OCI-M2 (cell line): ENCODE measurements around the gene AVEN.
"Not testable (repeated sequence)": the region's sequence is repeated elsewhere in the genome, so short reads cannot be mapped to it uniquely, and the experiment has no call there.

Source experiments
- DNase-seq: peaks from one replicate; lab custom pipeline; 2025; ENCODE audit not compliant: unreplicated experiment; lab: John Stamatoyannopoulos, UW

AVEN gene

GRCh38 chr15:34043391-34043790 lies 4.4 kb upstream of the AVEN start:
- no peak for DNase-seq

GRCh38 chr15:34039790-34040113 lies 748 bp upstream of the AVEN start:
- no peak for DNase-seq

DNA sequence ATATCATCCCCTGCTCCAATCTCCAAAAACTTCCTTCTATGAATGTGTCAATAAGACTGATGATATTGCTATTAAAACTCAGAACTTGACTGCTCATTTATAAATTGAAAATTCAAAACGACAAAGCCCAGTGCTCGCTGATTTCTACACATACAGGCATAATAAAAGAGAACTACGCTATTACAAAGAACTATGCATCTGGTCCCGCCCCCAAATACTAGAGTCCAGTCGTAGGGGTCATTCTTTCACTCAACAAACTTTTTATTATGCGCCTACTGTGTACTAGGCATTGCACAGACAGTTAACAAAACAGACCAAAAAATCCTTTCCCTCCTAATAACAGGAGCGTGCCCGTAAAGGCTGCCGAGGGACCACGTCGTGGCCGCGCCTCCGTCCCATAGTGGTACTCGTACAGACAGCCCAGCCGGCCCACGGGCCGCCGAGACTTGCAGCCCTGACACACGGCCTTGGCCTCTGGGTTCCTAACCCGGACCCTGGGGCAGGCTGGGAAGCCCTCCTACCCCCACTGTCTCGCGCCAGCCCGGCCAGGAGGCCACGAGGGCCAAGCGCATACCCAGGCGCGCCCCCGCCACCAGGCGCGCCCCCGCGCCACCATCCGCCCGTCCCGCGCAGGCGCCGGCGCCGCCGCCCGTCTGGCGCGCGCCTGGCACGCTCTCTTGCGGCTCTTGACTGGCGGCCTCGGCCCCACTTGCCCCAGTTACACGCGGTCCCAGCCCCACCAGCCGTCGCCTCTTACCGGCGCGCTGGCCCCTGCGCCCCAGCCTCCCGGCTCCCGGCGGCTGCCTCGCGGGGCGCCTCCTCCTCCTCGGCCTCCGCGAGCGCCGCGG lies 757 bp downstream of the AVEN start:
- no peak for DNase-seq

- no peak for DNase-seq
These were observed 6.8 kb downstream of the AVEN start for GRCh38 chr15:34031987-34032760.

DNA sequence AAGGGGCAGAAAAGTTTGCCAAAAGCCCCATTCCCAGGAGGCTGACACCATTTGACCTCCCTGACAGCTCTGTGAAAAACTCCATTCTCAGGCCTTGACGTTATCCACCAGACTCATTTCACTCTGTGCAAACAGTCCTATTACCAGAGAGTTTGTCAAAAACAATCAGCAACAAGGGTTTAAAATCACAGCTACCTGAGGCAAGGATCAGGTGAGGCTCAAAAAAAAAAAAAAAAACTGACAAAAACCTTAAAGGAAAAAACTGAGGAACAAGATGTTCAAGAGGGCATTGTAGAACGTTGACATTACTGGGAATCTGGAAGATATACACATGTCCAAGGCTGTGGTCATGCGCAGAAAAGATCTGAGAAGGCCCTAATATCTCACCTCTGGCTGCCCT lies 11.4 kb downstream of the AVEN start:
- no peak for DNase-seq

DNA sequence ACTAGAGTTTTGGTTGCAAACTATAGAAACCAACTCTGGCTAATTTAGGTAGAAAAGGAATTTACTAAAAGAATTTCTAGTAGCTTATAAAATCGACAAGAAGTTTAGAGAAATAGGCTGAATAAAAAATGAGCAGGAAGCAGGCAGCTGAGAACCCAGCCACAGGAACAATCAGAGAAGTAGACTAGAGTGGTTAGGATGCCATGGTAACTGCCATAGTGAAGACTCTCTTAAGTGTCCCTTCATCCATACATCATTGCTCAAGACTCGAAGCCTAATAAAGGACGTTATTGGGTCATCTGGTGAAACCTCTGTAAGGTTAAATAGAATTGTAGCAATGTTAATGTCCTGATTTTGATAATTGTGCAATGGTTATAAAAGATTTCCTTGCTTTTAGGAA lies 13.8 kb downstream of the AVEN start:
- DNase-seq: no peak

DNA sequence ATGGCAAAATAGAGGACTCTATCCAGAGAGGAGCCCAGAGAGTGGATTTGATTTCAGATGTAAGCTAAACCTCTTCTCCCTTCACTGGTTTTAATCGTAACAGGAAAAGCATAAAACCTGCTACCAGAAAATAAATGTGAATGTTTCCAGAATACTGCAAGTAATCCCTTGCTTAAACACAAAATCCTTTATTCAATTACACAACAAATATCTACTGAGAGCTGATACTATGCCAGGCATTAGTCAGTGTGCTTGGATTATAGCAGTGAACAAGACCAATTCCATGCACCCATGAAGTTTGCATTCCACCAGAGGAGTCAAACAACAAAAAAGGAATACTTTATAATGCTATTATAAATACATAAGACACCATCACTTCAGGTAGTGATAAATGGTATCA lies 15.1 kb downstream of the AVEN start:
- no peak for DNase-seq

DNA sequence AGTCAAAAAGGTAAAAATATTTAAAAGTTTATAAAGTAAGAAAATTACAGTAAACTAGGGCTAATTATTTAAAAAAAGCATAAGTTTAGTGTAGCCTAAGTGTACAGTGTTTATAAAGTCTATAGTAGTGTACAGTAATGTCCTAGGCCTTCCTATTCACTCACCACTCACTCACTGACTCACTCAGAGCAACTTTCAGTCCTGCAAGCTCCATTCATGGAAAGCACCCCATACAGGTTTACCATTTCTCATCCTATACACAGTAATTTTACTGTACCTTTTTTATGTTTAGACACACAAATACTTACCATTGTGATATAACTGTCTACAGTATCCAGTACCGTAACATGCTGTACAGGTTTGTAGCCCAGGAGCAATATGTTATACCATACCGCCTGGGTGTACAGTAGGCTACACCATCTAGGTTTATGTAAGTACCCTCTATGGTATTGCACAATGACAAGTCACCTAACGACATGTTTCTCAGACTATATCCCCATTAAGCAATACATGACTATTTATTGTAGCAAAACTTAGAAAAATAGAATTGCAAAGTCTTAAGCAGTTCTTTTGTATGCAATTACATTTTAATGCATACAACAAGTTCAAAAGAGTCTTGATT lies 19.5 kb downstream of the AVEN start:
- no peak for DNase-seq

DNA sequence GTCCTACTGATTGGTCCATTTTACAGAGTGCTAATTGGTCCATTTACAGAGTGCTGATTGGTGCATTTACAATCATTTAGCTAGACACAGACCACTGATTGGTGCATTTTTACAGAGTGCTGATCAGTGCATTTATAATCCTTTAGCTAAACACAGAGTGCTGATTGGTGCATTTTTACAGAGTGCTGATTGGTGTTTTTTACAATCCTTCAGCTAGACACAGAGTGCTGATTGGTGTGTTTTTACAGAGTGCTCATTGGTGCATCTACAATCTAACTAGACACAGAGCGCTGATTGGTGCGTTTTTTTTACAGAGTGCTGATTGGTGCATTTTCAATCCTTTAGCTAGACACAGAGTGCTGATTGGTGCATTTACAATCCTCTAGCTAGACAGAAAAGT lies 20.3 kb downstream of the AVEN start:
- not testable (repeated sequence) for DNase-seq

GRCh38 chr15:34018021-34018645 lies 20.9 kb downstream of the AVEN start:
- no peak for DNase-seq

DNA sequence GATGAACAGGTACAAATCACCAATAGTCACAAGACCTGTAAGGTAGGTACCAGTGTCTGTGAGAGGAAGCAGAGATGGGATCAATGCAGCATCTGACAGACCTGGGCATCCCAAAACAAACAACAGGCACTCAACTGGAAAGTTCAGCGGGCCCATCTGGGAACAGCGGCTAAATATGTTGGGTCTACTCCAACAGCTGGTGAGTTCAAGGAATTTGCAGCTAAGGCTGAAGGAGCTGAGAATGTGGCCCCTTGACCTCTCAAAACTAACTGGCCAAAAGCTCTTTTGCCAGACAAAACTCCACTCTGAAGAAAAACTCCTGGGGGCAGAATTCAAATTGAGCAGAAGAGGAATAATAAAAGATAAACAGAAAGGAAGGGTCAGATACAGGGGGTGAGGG lies 24.4 kb downstream of the AVEN start:
- no peak for DNase-seq

GRCh38 chr15:34013746-34014145 lies 25.3 kb downstream of the AVEN start:
- DNase-seq: no peak

DNA sequence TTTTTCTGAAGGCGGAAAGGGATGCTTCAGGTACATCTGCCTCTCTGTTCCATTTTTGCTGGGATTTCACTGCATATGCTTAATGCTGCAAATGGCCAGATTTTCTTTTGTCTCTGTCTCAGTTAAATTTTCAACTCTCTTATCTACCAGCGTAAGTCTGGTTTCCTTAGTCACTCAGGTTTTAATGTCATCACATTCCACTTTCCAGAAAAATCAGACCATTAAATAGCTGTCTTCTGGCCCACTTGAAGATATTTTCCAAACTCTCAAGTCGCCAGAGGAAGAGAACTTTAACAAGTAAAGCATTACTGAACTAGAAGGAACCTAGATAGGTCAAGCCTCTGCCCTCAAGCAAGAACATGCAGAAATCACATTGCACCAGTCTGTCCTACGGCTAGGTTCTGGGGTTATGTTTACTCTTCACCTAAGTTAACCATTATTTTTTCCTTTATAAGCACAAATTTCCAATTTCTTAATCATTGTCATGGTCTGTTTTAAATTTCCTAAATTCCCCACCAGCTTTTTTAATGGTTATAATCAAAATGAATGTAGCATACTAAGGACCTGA lies 26.5 kb downstream of the AVEN start:
- no peak for DNase-seq

DNA sequence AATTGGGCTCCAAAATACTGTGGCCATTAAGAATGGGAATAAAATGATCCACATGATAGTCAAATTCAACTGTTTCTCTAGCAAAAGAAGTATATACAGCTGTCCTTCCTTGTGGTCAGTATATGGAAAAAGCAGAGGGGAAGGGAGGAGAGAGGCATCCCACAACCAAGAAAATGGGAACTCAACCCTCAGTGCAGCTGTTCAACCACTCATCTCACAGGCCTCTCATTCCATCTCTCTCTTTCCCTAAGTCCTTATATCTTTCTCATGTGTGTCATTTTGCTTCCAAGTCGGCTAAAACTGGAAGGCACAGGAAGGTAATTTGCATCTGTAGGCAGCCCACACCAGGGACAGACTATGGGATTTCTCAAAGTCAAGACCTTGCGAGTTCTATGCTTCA lies 27.5 kb downstream of the AVEN start:
- no peak for DNase-seq

DNA sequence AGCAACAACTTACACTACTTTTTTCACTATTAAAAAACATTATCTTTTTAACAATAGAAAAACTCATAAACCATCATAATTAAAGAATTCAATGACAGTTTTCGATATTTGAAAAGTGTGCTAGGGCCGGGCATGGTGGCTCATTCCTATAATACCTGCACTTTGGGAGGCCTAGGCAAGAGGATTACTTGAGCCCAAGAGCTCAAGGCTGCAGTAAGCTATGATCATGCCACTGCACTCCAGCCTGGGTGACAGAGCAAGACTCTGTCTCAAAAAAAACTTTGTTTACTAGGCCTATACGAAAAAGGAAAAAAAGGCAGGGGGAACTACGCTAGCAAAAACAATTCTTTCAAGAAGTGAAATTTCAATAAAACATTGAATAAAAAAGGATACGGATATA lies 28.1 kb downstream of the AVEN start:
- DNase-seq: no peak

GRCh38 chr15:34009656-34010055 lies 29.3 kb downstream of the AVEN start:
- DNase-seq: no peak

DNA sequence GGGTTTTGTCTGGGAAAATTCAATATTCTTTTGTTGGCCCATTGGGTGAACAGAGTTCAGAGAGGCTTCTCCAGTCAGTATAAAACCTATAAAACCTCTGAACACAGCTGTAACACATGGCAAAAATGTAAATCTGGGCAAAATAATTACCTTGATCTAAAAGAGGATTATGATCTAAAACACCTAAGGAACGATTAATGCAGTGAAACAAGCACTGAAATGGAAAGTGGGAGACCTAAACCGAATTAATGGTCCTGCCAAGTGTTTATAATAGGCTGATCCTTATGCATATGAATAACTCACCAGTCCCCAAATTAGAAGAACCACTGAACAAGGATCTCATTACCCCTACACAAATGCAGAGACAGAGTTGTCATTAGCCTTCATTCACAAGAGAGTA lies 32.6 kb downstream of the AVEN start:
- DNase-seq: no peak

GRCh38 chr15:34001536-34001935 lies 37.5 kb downstream of the AVEN start:
- no peak for DNase-seq

DNA sequence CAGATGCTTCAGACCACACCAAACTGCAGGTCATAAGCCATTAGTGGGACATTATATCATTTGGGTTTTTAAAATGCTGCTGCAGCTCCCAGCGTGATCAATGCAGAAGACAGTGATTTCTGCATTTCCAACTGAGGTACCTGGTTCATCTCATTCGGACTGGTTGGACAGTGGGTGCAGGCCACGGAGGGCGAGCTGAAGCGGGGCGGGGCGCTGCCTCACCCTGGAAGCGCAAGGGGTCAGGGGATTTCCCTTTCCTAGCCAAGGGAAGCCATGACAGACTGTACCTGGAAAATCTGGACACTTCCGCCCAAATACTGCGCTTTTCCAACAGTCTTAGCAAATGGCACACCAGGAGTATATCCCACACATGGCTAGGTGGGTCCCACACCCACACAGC lies 43.3 kb downstream of the AVEN start:
- not testable (repeated sequence) for DNase-seq

- no peak for DNase-seq
These were observed 44.9 kb downstream of the AVEN start for GRCh38 chr15:33994005-33994615.

- no peak for DNase-seq
These were observed 50.6 kb downstream of the AVEN start for GRCh38 chr15:33988384-33988783.
